DOHH2 (cell line): ENCODE data around the gene TAF4.

Source experiments
- H3F3A ChIP-seq: fragments of 200-600 bp; sonication (generic), shearing (Covaris generic); 2 replicates; pipeline ENCODE4 v1.6.0; 2016; ENCODE audit warnings: antibody characterized with exemption, mild to moderate bottlenecking; ENCODE audit not compliant: control insufficient read depth, insufficient read depth
- H3K27ac ChIP-seq: fragments of 200-600 bp; sonication (generic); 2 replicates; pipeline ENCODE4 v1.5.1; 2014; ENCODE audit warnings: low read depth, mild to moderate bottlenecking, low read length, moderate library complexity
- H3K27me3 ChIP-seq: fragments of 200-600 bp; sonication (generic); 2 replicates; pipeline ENCODE4 v1.6.1; 2014; ENCODE audit warnings: mild to moderate bottlenecking, low read length, mixed read lengths; ENCODE audit not compliant: control insufficient read depth
- H3K36me3 ChIP-seq: fragments of 200-600 bp; sonication (generic); 2 replicates; pipeline ENCODE4 v1.6.1; 2014; ENCODE audit warnings: mild to moderate bottlenecking, low read length, moderate library complexity, mixed read lengths; ENCODE audit not compliant: control insufficient read depth
- H3K4me1 ChIP-seq: fragments of 200-600 bp; sonication (generic); 2 replicates; pipeline ENCODE4 v1.6.1; 2014; ENCODE audit warnings: mild to moderate bottlenecking, low read length, mixed read lengths; ENCODE audit not compliant: control insufficient read depth
- H3K4me2 ChIP-seq: fragments of 200-600 bp; sonication (generic); 2 replicates; pipeline ENCODE4 v1.6.0; 2014; ENCODE audit warnings: mild to moderate bottlenecking, low read length, moderate library complexity
- H3K4me3 ChIP-seq: fragments of 200-600 bp; sonication (generic); 2 replicates; pipeline ENCODE4 v1.5.1; 2014; ENCODE audit warnings: mild to moderate bottlenecking, low read length, mixed read lengths
- H3K79me2 ChIP-seq: fragments of 200-600 bp; sonication (generic); 2 replicates; pipeline ENCODE4 v1.6.1; 2014; ENCODE audit warnings: mild to moderate bottlenecking, low read length, mixed read lengths; ENCODE audit not compliant: control insufficient read depth
- H3K9me2 ChIP-seq: fragments of 200-600 bp; sonication (generic); replicated peaks from 2 replicates; pipeline ENCODE4 v1.6.1; 2014; ENCODE audit warnings: mild to moderate bottlenecking, low read length, mixed read lengths; ENCODE audit not compliant: control insufficient read depth
- H3K9me3 ChIP-seq: fragments of 200-600 bp; sonication (generic); 2 replicates; pipeline ENCODE4 v1.6.1; 2014; ENCODE audit warnings: antibody characterized with exemption, low read length, mixed read lengths; ENCODE audit not compliant: control insufficient read depth, insufficient read depth
- H4K20me1 ChIP-seq: fragments of 200-600 bp; sonication (generic); 2 replicates; pipeline ENCODE4 v1.6.0; 2014; ENCODE audit warnings: low read depth, mild to moderate bottlenecking, antibody characterized with exemption, low read length, moderate library complexity; ENCODE audit not compliant: control insufficient read depth, insufficient read depth
- CTCF ChIP-seq: fragments of 200-600 bp; sonication (generic); IDR thresholded peaks from one replicate; pipeline ENCODE4 v1.5.1; 2014; ENCODE audit warnings: antibody characterized with exemption, mild to moderate bottlenecking, low read depth, low read length; ENCODE audit not compliant: poor library complexity, severe bottlenecking
- EZH2phosphoT487 ChIP-seq: fragments of 200-600 bp; sonication (generic); IDR thresholded peaks from 2 replicates; pipeline ENCODE4 v1.6.1; 2017; ENCODE audit warnings: borderline replicate concordance, mild to moderate bottlenecking, antibody characterized with exemption, low read length, moderate library complexity, mixed read lengths

The TAF4 gene

GRCh38 chr20:62051144-62051543, 14.5 kb downstream of the TAF4 start:
- Histone ChIP-seq H3K9me3 (no peaks in the 10 kb centered on the region), H3K36me3 (peaks cover 6% of the 10 kb centered on the region), H3F3A (no peaks in the 10 kb centered on the region), H3K4me2 (no peak overlapping the region), H3K9me2 (no peaks in the 10 kb centered on the region), H4K20me1 (no peaks in the 10 kb centered on the region; the same call in 1 of the 2 replicates), H3K27ac (no peak overlapping the region), H3K4me1 (peaks cover 8% of the 10 kb centered on the region; the same call in 1 of the 2 replicates), H3K27me3 (no peaks in the 10 kb centered on the region), H3K79me2 (peaks cover 100% of the 10 kb centered on the region), H3K4me3 (no peak overlapping the region)
- TF ChIP-seq EZH2phosphoT487 (no peak), CTCF (no peak)

- Histone ChIP-seq H3K36me3 (peaks cover 5% of the 10 kb centered on the region; the same call in 1 of the 2 replicates), H3K79me2 (peaks cover 100% of the 10 kb centered on the region), H3K4me2 (no peak overlapping the region), H3F3A (no peaks in the 10 kb centered on the region), H3K4me3 (no peak overlapping the region), H4K20me1 (no peaks in the 10 kb centered on the region; the same call in 1 of the 2 replicates), H3K9me3 (no peaks in the 10 kb centered on the region), H3K9me2 (no peaks in the 10 kb centered on the region), H3K4me1 (peaks cover 8% of the 10 kb centered on the region; the same call in 1 of the 2 replicates), H3K27ac (no peak overlapping the region), H3K27me3 (no peaks in the 10 kb centered on the region)
- no peak for TF ChIP-seq CTCF
- no peak for TF ChIP-seq EZH2phosphoT487
Measured at GRCh38 chr20:62050166-62051120, 15.2 kb downstream of the TAF4 start.

GRCh38 chr20:62049342-62050165, 16.1 kb downstream of the TAF4 start:
- Histone ChIP-seq H3K4me2 (no peak overlapping the region), H3K4me3 (no peak overlapping the region), H3K4me1 (peaks cover 15% of the 10 kb centered on the region), H3K36me3 (no peaks in the 10 kb centered on the region), H4K20me1 (no peaks in the 10 kb centered on the region), H3K79me2 (peaks cover 100% of the 10 kb centered on the region), H3F3A (no peaks in the 10 kb centered on the region), H3K9me3 (no peaks in the 10 kb centered on the region), H3K27ac (no peak overlapping the region), H3K27me3 (no peaks in the 10 kb centered on the region), H3K9me2 (no peaks in the 10 kb centered on the region)
- no peak for TF ChIP-seq CTCF
- TF ChIP-seq EZH2phosphoT487, result no peak
